ENCODE results near the gene PPIL6. TPM values are rescaled to one million over a fixed set of nuclear protein-coding genes. Genes with fewer than 3 reads are reported as not detected.
A peak's percentile ranks its signal among the peaks of the same experiment; 100 is the strongest.

PPIL6 gene
- total RNA-seq, 2 donors from 2014 or later, result 6.9 to 9.1 TPM

DNA sequence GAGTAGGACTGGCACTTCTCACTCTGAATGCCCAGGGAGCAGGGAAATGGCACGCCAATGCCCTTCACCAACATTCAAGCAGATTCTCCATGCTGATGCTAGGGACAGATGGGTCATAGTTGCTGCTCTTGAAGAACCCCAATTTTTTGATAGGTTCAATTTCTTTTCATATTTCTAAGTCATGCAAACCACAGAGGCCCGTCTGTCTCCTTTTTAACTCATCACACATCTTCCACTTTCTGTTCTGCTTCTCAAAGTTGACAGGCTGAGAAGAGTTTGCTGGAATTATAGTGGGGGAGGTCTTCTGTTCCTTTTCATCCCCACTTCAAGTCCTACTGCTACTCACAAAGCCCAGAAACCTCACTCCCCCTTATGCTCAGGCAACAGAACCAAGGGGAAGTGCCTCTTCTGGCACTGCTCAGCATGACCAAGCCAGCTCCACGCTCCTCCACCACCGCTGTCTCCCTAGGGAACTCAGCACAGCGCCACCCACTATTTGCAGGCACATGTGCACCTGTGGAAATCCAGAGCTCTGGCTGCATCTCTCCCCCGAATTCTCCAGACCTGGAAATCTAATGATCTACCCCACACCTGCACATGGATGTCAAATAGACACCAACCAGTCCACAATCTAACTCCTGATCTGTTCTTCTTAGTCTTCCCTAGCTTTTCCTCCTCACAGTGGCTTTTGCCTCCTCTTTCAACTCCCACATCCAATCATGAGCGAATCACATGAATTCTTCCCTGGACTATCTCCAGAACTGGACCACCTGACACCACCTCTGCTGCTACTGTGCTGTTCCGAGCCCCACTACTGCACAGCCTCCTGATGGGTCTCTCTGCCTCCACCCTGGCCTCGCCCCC lies 31.9 kb upstream of the PPIL6 start:
- DNase-seq (ENCODE audit: low spot score), result no peak
- H3K4me1 ChIP-seq, result no peaks in the 10 kb centered on the region
- no peak overlapping the region for H3K27ac ChIP-seq
- peaks cover 66% of the 10 kb centered on the region for H3K36me3 ChIP-seq
- H3K27me3 ChIP-seq, result no peaks in the 10 kb centered on the region
- TF ChIP-seq, protein P1, sequence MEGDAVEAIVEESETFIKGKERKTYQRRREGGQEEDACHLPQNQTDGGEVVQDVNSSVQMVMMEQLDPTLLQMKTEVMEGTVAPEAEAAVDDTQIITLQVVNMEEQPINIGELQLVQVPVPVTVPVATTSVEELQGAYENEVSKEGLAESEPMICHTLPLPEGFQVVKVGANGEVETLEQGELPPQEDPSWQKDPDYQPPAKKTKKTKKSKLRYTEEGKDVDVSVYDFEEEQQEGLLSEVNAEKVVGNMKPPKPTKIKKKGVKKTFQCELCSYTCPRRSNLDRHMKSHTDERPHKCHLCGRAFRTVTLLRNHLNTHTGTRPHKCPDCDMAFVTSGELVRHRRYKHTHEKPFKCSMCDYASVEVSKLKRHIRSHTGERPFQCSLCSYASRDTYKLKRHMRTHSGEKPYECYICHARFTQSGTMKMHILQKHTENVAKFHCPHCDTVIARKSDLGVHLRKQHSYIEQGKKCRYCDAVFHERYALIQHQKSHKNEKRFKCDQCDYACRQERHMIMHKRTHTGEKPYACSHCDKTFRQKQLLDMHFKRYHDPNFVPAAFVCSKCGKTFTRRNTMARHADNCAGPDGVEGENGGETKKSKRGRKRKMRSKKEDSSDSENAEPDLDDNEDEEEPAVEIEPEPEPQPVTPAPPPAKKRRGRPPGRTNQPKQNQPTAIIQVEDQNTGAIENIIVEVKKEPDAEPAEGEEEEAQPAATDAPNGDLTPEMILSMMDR (IDR thresholded peaks at IDR 0.05), result no peak
- no peak overlapping the region for H3K4me3 ChIP-seq
- H3K9me3 ChIP-seq, result no peaks in the 10 kb centered on the region

DNA sequence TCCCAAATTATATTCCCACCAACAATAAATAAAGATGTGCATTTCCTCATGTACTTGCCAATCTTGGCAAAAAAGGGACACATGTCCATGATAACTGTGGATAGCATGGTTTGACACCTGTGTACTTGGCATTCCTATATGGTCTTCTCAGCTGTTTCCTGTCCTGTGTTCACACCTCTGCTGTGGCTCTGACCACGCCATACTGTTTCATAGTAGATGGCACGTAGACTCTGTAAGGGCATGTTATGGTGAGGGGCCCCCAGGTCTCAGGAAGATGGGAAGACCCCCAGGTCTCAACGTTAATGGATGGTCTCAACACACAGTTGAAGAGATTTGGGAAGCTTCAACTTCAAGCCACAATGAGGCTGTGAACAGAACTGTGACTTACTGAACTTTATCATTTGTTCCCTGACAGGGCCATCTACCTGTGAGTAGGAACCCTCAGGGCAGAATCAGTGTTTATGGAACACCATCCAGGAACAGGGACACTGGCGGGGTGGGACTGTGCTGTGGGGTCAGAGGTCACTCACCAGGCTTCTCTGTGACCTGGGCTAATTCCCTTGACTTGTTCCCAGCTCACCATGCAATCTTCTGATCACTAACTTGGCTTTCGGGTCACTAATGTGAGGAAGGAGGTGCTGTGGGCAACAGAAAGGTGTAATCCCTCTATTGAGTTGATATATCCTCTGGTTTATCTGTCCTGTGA lies 30.8 kb upstream of the PPIL6 start:
- TF ChIP-seq, protein P1 (IDR thresholded peaks at IDR 0.05), result no peak
- no peak overlapping the region for H3K4me3 ChIP-seq

DNA sequence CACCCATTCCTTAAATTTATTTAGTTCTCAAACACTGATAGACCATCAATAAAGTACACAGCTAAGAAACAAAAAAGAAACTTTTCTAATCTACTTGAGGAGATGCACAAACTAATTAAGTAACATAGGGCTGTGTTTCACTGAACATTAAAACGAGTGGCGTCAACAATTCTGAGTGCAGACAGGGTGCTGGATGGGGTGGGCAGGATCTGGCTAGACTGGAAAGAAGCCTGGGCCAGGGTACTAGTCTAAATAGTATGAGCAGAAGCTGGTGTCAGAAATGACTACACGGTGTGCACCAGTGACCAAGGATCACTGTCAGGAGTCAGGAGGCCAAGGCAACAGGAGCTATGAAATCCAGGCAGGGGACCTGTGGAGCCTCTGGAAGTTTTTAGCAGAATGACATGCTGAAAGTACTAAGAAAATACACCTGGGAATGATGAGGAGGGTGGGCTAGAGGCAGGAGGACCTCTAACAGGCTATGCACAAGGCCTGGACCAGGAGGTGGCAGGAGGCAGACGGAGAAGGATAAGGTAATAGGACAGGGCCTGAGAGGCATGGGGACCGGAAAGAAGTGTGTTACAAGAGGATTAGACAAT lies 29.3 kb upstream of the PPIL6 start:
- Histone ChIP-seq H3K27me3 (no peaks in the 10 kb centered on the region), H3K4me1 (peaks cover 0 to 7% of the 10 kb centered on the region in 2 donors), H3K4me3 (no peak overlapping the region), H3K27ac (no peak overlapping the region), H3K9me3 (no peaks in the 10 kb centered on the region), H3K36me3 (peaks cover 70% of the 10 kb centered on the region)
- DNase-seq (ENCODE audit: low spot score), result no peak
- TF ChIP-seq, protein P1 (IDR thresholded peaks at IDR 0.05), result no peak

More for the DNA sequence above, 30.8 kb upstream of the PPIL6 start:
- Histone ChIP-seq H3K4me1 (peaks cover 0 to 3% of the 10 kb centered on the region in 2 donors), H3K27me3 (no peaks in the 10 kb centered on the region), H3K9me3 (no peaks in the 10 kb centered on the region), H3K36me3 (peaks cover 68% of the 10 kb centered on the region), H3K27ac (no peak overlapping the region)
- DNase-seq (ENCODE audit: low spot score), result no peak

DNA sequence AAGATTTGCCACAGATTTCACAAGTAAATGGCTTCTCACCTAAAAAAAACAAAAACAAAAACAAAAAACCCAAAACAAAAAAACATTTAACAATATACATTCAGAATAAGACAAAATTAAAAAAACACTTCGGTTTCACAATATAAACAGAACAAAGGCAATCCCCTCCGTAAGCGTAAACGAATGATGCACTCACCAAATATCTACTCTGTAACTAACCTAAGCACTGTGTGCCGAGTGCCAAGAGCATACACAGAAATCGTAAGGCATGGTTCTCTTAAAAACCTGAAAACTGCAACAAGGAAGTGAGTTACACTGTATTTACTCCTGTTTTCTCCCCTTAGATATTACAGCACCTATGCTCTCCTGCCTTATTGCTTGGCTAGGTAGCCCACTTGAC lies 27.3 kb upstream of the PPIL6 start:
- no peak overlapping the region for H3K4me3 ChIP-seq
- H3K27ac ChIP-seq, result no peak overlapping the region
- TF ChIP-seq, protein P1 (IDR thresholded peaks at IDR 0.05), result no peak
- no peak for DNase-seq (ENCODE audit: low spot score)
- H3K36me3 ChIP-seq, result peaks cover 56% of the 10 kb centered on the region
- H3K4me1 ChIP-seq, result peaks cover 0 to 7% of the 10 kb centered on the region in 2 donors
- H3K9me3 ChIP-seq, result no peaks in the 10 kb centered on the region
- H3K27me3 ChIP-seq, result no peaks in the 10 kb centered on the region

DNA sequence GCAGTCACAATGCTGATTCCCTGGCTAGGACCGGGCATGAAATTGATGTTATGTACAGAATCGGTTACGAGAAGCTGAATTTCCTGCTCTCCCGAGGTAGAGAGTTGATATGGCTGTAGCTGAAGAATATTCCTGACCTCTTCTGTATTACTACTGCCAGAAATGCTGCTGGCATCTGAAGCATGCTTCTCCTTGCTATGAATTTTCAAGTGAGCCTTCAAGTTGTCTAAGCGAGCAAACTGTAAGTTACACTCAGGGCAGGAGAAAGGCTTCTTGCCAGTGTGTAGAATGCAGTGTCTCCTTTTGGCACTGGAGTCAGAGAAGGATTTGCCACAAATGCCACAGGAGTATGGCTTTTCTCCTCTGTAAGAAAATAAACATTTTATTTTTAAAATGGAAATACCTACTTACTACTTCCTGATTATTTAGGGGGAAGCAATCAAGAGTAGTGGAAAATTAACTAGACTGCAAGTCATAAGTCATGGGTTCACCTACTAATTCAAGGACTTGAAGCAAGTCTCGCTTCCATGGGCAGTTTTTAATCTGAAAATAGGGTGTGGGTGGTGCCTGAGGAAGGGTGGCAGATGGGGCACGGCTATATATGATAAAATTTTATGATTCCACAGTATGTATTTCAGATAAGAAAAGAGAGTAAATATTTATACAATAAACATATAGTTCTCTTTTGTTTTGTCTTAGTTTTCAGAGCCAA lies 25.9 kb upstream of the PPIL6 start:
- Histone ChIP-seq H3K4me1 (peaks cover 0 to 7% of the 10 kb centered on the region in 2 donors), H3K36me3 (peaks cover 55% of the 10 kb centered on the region), H3K27me3 (no peaks in the 10 kb centered on the region), H3K4me3 (no peak overlapping the region), H3K9me3 (no peaks in the 10 kb centered on the region), H3K27ac (peak overlapping the region in 1 of 2 donors; percentile 48)
- DNase-seq (ENCODE audit: low spot score), result no peak
- TF ChIP-seq, protein P1 (IDR thresholded peaks at IDR 0.05), result no peak
